Kidney epithelial cell (primary cell): ENCODE measurements around the gene PCDHB12. TPM values are rescaled to one million over a fixed set of nuclear protein-coding genes. Genes with fewer than 3 reads are reported as not detected.
"Not testable (repeated sequence)": the region's sequence is repeated elsewhere in the genome, so short reads cannot be mapped to it uniquely, and the experiment has no call there.

Experiments
- DNase-seq: peaks from one replicate; pipeline ENCODE4 v3.0.0-alpha.2; 2010; ENCODE audit warnings: low read depth
- H3K27me3 ChIP-seq: 2 replicates; pipeline ENCODE4 v1.6.0; 2011; ENCODE audit warnings: low read length; ENCODE audit not compliant: control insufficient read depth, insufficient read depth
- H3K36me3 ChIP-seq: 2 replicates; pipeline ENCODE4 v1.5.1; 2011; ENCODE audit warnings: low read length; ENCODE audit not compliant: control insufficient read depth, insufficient read depth
- H3K4me3 ChIP-seq: 2 replicates; pipeline ENCODE4 v1.5.1; 2011; ENCODE audit warnings: low read depth, mild to moderate bottlenecking, control low read depth, low read length
- CTCF ChIP-seq: IDR thresholded peaks from 2 replicates; pipeline ENCODE4 v1.5.1; 2011; ENCODE audit warnings: mild to moderate bottlenecking, moderate library complexity, low read length, control low read depth, inconsistent platforms; ENCODE audit not compliant: insufficient read depth, poor library complexity, severe bottlenecking
- total RNA-seq: library from RNA; depleted of rRNA; stranded (reverse); fragments of >200 nt; gene quantifications from 2 replicates; pipeline ENCODE4 v1.2.3, GENCODE V29; 2015

Gene PCDHB12
- total RNA-seq, 1 donor from 2014 or later = 1.2 TPM

DNA sequence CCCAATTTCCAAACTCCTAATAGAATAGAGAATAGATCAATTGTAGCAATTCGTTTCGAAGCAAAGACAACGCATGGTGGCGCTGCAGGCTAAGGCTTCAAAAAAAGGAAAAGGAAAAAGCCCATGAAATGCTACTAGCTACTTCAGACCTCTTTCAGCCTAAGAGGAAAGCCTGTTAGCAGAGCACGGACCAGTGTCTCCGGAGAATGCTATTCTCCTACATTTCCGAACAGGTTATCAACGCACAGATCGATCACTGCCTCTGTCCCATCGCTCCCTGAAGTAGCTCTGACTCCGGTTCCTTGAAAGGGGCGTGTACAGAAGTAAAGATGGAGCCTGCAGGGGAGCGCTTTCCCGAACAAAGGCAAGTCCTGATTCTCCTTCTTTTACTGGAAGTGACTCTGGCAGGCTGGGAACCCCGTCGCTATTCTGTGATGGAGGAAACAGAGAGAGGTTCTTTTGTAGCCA, 36.8 kb downstream of the PCDHB12 start, which contains the start of gene PCDHB15:
Gene PCDHB15 (plus strand): TSS at position 146 of the 468 bp plus-strand sequence. CDS start 184 bp downstream, at position 330.
- peaks cover 3% of the 10 kb centered on the region for H3K27me3 ChIP-seq
- H3K36me3 ChIP-seq = no peaks in the 10 kb centered on the region
- no peak for DNase-seq
- no peak within 1 kb of the TSS for H3K4me3 ChIP-seq
- no peak for TF ChIP-seq CTCF

GRCh38 chr5:141246971-141247370, 38.5 kb downstream of the PCDHB12 start:
- DNase-seq, H3K36me3 ChIP-seq, H3K4me3 ChIP-seq, H3K27me3 ChIP-seq: not testable (repeated sequence)

GRCh38 chr5:141247434-141247833, 38.9 kb downstream of the PCDHB12 start:
- H3K27me3 ChIP-seq, H3K4me3 ChIP-seq, DNase-seq, H3K36me3 ChIP-seq: not testable (repeated sequence)

DNA sequence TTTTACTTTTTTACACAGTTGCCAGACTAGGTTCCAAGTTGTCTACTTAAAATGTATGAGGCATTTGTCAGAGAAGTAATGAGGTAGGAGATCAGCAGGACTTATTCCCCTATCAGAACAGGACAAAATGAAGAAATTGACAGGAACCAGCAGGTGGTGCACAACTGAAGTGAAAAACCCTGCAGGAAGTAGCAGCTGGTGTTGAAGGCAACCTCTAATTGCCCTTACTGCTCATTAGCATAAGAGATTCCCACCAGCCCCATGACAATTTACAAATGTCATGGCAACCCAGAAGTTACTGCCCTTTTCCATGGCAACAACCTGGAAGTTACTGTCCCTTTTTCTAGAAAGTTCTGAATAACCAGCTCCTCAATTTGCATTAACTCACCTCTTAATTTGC, 42.1 kb downstream of the PCDHB12 start:
- Histone ChIP-seq H3K36me3 (no peaks in the 10 kb centered on the region), H3K4me3 (no peak overlapping the region), H3K27me3 (no peaks in the 10 kb centered on the region)
- DNase-seq = no peak
- no peak for TF ChIP-seq CTCF

DNA sequence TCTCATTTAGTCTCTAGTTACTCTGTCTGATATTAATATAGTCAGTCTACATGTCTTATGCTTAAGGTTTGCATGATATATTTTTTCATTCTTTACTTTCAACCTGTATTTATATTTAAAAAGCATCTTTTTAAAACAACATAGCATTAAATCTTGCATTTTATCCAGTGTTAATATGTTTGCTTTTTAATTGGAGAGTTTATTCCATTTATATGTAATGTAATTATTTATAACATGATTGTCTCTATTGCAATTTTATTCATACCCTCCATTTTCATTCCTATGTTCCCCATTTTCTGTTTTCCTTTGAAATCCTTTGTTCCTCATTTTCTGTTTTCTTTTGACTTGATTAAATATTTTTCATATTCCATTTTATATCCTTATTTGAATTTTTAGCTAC, 49.9 kb downstream of the PCDHB12 start:
- DNase-seq = no peak
- H3K27me3 ChIP-seq = no peaks in the 10 kb centered on the region
- no peaks in the 10 kb centered on the region for H3K36me3 ChIP-seq
- no peak overlapping the region for H3K4me3 ChIP-seq
- TF ChIP-seq CTCF = no peak

DNA sequence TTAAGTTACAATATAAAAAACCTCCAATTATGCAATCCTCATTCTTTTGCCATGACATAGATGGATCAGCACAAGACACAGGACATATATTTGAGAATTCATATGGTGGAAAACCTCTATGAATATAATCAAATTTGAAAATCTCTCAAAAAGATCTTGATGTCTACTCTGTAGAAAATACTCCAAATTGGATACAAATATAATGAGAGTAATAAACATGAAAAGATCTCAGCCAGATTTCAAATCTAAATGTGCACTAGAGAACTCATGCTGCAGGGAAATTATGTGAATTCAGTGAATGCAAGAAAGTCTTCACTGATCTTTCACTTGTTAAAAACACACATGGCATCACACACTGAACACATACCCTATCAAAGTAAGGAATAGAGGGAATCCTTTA, 50.4 kb downstream of the PCDHB12 start:
- no peaks in the 10 kb centered on the region for H3K36me3 ChIP-seq
- no peak for DNase-seq

More for the DNA sequence above, 50.4 kb downstream of the PCDHB12 start:
- TF ChIP-seq CTCF = no peak
- Histone ChIP-seq H3K4me3 (no peak overlapping the region), H3K27me3 (no peaks in the 10 kb centered on the region)
